ENCODE data around the gene ARPC3. TPM values are rescaled to one million over a fixed set of nuclear protein-coding genes. Genes with fewer than 3 reads are reported as not detected.
"Not testable (repeated sequence)": the region's sequence is repeated elsewhere in the genome, so short reads cannot be mapped to it uniquely, and the experiment has no call there.

ARPC3 gene
- total and polyA plus RNA-seq, 9 donors = 75.9 to 253 (median 119) TPM

DNA sequence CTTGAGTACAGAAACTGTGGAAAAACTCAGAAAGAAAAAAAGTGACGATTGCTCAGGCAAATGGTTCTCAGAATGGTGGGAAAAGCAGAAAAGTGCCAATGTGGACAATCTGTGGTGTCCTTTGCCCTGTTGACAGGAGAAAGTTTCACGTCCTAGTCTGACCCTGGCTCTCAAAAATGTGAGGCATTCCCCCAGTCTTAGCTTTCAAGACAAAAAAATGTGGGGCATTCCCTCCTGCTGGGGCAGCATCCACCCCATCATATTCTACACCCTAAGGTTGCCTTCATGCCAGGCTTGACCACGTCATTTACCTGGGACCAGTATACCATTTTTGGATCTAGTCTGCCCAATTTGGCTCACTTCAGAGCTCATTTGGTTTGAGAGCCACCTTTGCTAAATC is 25.9 kb downstream of the ARPC3 start:
- WGBS, 3 donors = 70 to 78% (median 76%) methylated on average over 3 of the region's 3 CpGs
- intact Hi-C loops (cut with DNase I) = loop anchor here in 2 of 4 donors (5.0 kb wide), 1 partner anchor 322 kb away; no protein-coding TSS in a partner anchor
- H3K27ac ChIP-seq = no peak overlapping the region
- no peaks in the 10 kb centered on the region for H3K36me3 ChIP-seq
- H3K4me3 ChIP-seq = no peak overlapping the region
- H3K9me3 ChIP-seq = no peaks in the 10 kb centered on the region
- TF ChIP-seq EP300 (IDR thresholded peaks at IDR 0.05) (no peak), POLR2A (IDR thresholded peaks at IDR 0.05) (no peak)
- TF ChIP-seq, protein P1, sequence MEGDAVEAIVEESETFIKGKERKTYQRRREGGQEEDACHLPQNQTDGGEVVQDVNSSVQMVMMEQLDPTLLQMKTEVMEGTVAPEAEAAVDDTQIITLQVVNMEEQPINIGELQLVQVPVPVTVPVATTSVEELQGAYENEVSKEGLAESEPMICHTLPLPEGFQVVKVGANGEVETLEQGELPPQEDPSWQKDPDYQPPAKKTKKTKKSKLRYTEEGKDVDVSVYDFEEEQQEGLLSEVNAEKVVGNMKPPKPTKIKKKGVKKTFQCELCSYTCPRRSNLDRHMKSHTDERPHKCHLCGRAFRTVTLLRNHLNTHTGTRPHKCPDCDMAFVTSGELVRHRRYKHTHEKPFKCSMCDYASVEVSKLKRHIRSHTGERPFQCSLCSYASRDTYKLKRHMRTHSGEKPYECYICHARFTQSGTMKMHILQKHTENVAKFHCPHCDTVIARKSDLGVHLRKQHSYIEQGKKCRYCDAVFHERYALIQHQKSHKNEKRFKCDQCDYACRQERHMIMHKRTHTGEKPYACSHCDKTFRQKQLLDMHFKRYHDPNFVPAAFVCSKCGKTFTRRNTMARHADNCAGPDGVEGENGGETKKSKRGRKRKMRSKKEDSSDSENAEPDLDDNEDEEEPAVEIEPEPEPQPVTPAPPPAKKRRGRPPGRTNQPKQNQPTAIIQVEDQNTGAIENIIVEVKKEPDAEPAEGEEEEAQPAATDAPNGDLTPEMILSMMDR (IDR thresholded peaks at IDR 0.05) = no peak
- H3K27me3 ChIP-seq = no peaks in the 10 kb centered on the region
- no peak for DNase-seq
- peaks cover 6% of the 10 kb centered on the region for H3K4me1 ChIP-seq (ENCODE audit: insufficient read depth)

DNA sequence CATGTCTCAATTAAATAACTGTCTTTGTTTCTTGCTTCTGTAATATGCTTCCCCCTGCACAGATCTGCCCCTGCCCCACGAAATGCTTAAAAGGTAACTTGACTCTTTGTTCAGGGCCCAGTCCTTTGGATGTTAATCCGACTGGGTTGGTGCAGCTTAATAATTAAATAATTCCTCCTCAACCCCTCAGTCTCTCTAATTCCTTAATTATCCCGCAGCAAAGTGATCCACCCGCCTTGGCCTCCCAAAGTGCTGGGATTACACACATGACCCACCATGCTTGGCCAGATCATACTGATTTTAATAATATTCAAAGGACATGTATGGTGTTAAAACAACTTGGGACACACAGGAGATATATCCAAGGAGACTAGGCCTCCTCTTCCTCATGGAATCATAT is 28.4 kb downstream of the ARPC3 start:
- Histone ChIP-seq H3K27ac (no peak overlapping the region), H3K9me3 (no peaks in the 10 kb centered on the region), H3K36me3 (no peaks in the 10 kb centered on the region), H3K4me3 (no peak overlapping the region), H3K27me3 (no peaks in the 10 kb centered on the region), H3K4me1 (ENCODE audit: insufficient read depth) (peaks cover 6% of the 10 kb centered on the region)
- TF ChIP-seq POLR2A (IDR thresholded peaks at IDR 0.05) (no peak), EP300 (IDR thresholded peaks at IDR 0.05) (no peak)
- TF ChIP-seq, protein P1 (IDR thresholded peaks at IDR 0.05) = no peak
- WGBS, 3 donors = 24 to 40% (median 38%) methylated on average over 4 of the region's 4 CpGs
- no peak for DNase-seq
- intact Hi-C loops (cut with DNase I) = loop anchor here in 2 of 4 donors (5.0 kb wide), 1 partner anchor 319 kb away; no protein-coding TSS in a partner anchor

- no peaks in the 10 kb centered on the region for H3K27me3 ChIP-seq
- WGBS, 3 donors = 38 to 60% (median 41%) methylated on average over 3 of the region's 3 CpGs
- no peak for DNase-seq
- H3K4me3 ChIP-seq = no peak overlapping the region
- no peak for TF ChIP-seq EP300 (IDR thresholded peaks at IDR 0.05)
- TF ChIP-seq POLR2A (IDR thresholded peaks at IDR 0.05) = no peak
- H3K36me3 ChIP-seq = no peaks in the 10 kb centered on the region
- intact Hi-C loops (cut with DNase I) = loop anchor here in 2 of 4 donors (5.0 kb wide), 1 partner anchor 319 kb away; no protein-coding TSS in a partner anchor
- peaks cover 6% of the 10 kb centered on the region for H3K4me1 ChIP-seq (ENCODE audit: insufficient read depth)
- no peaks in the 10 kb centered on the region for H3K9me3 ChIP-seq
- H3K27ac ChIP-seq = no peak overlapping the region
These were observed 28.9 kb downstream of the ARPC3 start for GRCh38 chr12:110421159-110421661.

DNA sequence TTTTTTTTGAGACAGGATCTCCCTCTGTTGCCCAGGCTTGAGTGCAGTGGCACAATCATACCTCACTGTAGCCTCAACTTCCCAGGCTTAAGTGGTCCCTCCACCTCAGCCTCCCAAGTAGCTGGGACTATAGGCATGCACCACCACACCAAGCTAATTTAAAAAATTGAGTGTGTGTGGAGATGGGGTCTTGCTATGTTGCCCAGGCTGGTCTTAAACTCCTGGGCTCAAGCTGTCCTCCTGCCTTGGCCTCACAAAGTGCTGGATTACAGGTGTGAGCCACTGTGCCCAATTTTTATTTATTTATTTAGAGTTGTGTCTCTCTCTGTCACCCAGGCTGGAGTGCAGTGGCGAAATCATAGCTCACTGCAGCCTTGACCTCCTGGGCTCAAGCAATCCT is 29.5 kb downstream of the ARPC3 start:
- 88 to 90% (median 89%) methylated on average over 1 of the region's 1 CpG for WGBS, 3 donors
- H3K27ac ChIP-seq; H3K27me3 ChIP-seq; H3K36me3 ChIP-seq; H3K9me3 ChIP-seq; DNase-seq; H3K4me1 ChIP-seq (ENCODE audit: insufficient read depth); H3K4me3 ChIP-seq: not testable (repeated sequence)
- intact Hi-C loops (cut with DNase I) = loop anchor here in 2 of 4 donors (5.0 kb wide), 1 partner anchor 318 kb away; no protein-coding TSS in a partner anchor

DNA sequence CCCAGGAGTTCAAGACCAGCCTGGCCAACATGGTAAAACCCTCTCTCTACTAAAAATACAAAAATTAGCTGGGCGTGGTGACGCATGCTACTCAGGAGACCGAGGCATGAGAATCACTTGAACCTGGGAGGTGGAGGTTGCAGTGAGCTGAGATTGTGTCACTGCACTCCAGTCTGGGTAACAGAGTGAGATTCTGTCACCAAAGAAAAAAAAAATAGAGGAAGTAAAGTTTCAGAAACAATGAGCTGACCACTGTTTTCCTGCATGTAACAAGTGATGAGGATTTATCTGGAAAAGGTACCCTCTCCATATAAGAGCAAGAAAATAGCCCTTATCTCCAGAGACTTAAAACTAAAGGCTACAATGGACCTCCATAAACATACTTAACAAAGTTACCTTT is 33.0 kb downstream of the ARPC3 start:
- DNase-seq; H3K9me3 ChIP-seq; H3K36me3 ChIP-seq; H3K27me3 ChIP-seq; H3K4me1 ChIP-seq (ENCODE audit: insufficient read depth); H3K27ac ChIP-seq; H3K4me3 ChIP-seq; intact Hi-C loops (cut with DNase I): not testable (repeated sequence)
- WGBS, 3 donors = 88 to 93% (median 93%) methylated on average over 3 of the region's 3 CpGs

- H3K9me3 ChIP-seq; H3K4me3 ChIP-seq; H3K27me3 ChIP-seq; intact Hi-C loops (cut with DNase I); H3K36me3 ChIP-seq; H3K4me1 ChIP-seq (ENCODE audit: insufficient read depth); DNase-seq; H3K27ac ChIP-seq: not testable (repeated sequence)
- 86 to 89% (median 88%) methylated on average over 6 of the region's 6 CpGs for WGBS, 3 donors
These were observed 40.1 kb downstream of the ARPC3 start for GRCh38 chr12:110410086-110410485.

DNA sequence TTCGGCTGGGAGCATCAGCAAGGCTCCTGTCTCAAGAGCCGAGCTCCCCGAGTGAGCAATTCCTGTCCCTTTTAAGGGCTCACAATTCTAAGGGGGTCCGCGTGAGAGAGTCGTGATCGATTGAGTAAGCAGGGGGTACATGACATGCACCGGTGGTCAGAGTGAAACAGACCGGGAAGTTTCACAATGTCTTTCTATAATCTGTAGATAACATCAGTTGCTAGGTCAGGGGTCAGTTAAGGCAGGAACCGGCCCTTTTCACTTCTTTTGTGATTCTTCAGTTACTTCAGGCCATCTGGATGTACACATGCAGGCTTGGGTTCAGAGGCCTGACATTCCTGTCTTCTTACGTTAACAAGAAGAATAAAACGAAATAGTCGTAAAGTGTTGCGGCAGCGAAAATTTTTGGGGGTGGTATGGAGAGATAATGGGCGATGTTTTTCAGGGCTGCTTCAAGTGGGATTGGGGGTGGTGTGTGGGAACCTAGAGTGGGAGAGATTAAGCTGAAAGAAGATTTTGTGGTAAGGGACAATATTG is 44.9 kb downstream of the ARPC3 start:
- intact Hi-C loops (cut with DNase I); H3K27me3 ChIP-seq; H3K4me3 ChIP-seq; H3K9me3 ChIP-seq; DNase-seq; H3K27ac ChIP-seq; H3K36me3 ChIP-seq: not testable (repeated sequence)
- peaks cover 12% of the 10 kb centered on the region for H3K4me1 ChIP-seq (ENCODE audit: insufficient read depth)
- 89 to 92% (median 92%) methylated on average over 16 of the region's 16 CpGs for WGBS, 3 donors

Data from ovary (tissue), 9 donors.